HepG2 (cell line): ENCODE measurements around the gene CHRNB2. TPM values are rescaled to one million over a fixed set of nuclear protein-coding genes. Genes with fewer than 3 reads are reported as not detected.

Experiments used
- AHDC1 ChIP-seq: sonication (generic); formaldehyde crosslinking; IDR thresholded peaks from 2 replicates; pipeline ENCODE4 v1.5.1; 2020; ENCODE audit warnings: mild to moderate bottlenecking, missing genetic modification reagents, borderline replicate concordance
- CBFB ChIP-seq: sonication (generic); formaldehyde crosslinking; IDR thresholded peaks from 2 replicates; pipeline ENCODE4 v1.4.0; 2020; ENCODE audit warnings: missing genetic modification reagents
- DDIT3 ChIP-seq: sonication (generic); formaldehyde crosslinking; IDR thresholded peaks from 2 replicates; pipeline ENCODE4 v1.4.0; 2020; ENCODE audit warnings: mild to moderate bottlenecking, missing genetic modification reagents
- ELF3 ChIP-seq: IDR thresholded peaks from 2 replicates; pipeline ENCODE4 v1.6.1; 2016; ENCODE audit warnings: missing genetic modification reagents, missing compliant biosample characterization
- HMG20A ChIP-seq: IDR thresholded peaks from 2 replicates; pipeline ENCODE4 v1.6.1; 2016; ENCODE audit warnings: borderline replicate concordance
- MXD1 ChIP-seq: sonication (generic); formaldehyde crosslinking; IDR thresholded peaks from 2 replicates; pipeline ENCODE4 v1.4.0; 2020; ENCODE audit warnings: mild to moderate bottlenecking, missing genetic modification reagents
- MYPOP ChIP-seq: sonication (generic); formaldehyde crosslinking; IDR thresholded peaks from 2 replicates; pipeline ENCODE4 v1.8.1; 2023; ENCODE audit warnings: mild to moderate bottlenecking, moderate library complexity, missing genetic modification reagents
- PRMT3 ChIP-seq: sonication (generic); formaldehyde crosslinking; IDR thresholded peaks from 2 replicates; pipeline ENCODE4 v1.8.1; 2022; ENCODE audit warnings: low read depth, mild to moderate bottlenecking, moderate library complexity, missing genetic modification reagents, borderline replicate concordance
- SRSF9 ChIP-seq: fragments of 200-400 bp; formaldehyde crosslinking; IDR thresholded peaks from 2 replicates; pipeline ENCODE4 v1.6.1; 2018; ENCODE audit warnings: borderline replicate concordance, mild to moderate bottlenecking, low read depth, low read length; ENCODE audit not compliant: insufficient read depth, poor library complexity, severe bottlenecking
- TBP ChIP-seq: sonication (generic); formaldehyde crosslinking; IDR thresholded peaks from 2 replicates; pipeline ENCODE4 v1.5.0; 2020; ENCODE audit warnings: missing genetic modification reagents
- TBX2 ChIP-seq: sonication (generic); formaldehyde crosslinking; IDR thresholded peaks from 2 replicates; pipeline ENCODE4 v1.5.0; 2020; ENCODE audit warnings: missing genetic modification reagents, mild to moderate bottlenecking, borderline replicate concordance
- ZIK1 ChIP-seq: sonication (generic); formaldehyde crosslinking; IDR thresholded peaks from 2 replicates; pipeline ENCODE4 v1.5.0; 2020; ENCODE audit warnings: mild to moderate bottlenecking, low read depth, missing genetic modification reagents, borderline replicate concordance
- ZNF24 ChIP-seq: fragments of 450-650 bp; IDR thresholded peaks from 2 replicates; pipeline ENCODE4 v1.6.1; 2017; ENCODE audit warnings: antibody characterized with exemption, mild to moderate bottlenecking
- ZNF251 ChIP-seq: sonication (generic); formaldehyde crosslinking; IDR thresholded peaks from 2 replicates; pipeline ENCODE4 v1.9.0; 2021; ENCODE audit warnings: mild to moderate bottlenecking, missing genetic modification reagents
- ZNF780A ChIP-seq: sonication (generic); formaldehyde crosslinking; IDR thresholded peaks from 2 replicates; pipeline ENCODE4 v1.8.0; 2022; ENCODE audit warnings: mild to moderate bottlenecking, missing genetic modification reagents, moderate library complexity
- ZSCAN22 ChIP-seq: sonication (generic); formaldehyde crosslinking; IDR thresholded peaks from 2 replicates; pipeline ENCODE4 v1.4.0; 2020; ENCODE audit warnings: mild to moderate bottlenecking, missing genetic modification reagents
- ZSCAN31 ChIP-seq: sonication (generic); formaldehyde crosslinking; IDR thresholded peaks from 2 replicates; pipeline ENCODE4 v1.5.0; 2020; ENCODE audit warnings: low read depth, mild to moderate bottlenecking, missing genetic modification reagents
- polyA plus RNA-seq, 8 experiments: library from polyadenylated mRNA; depleted of rRNA in 3 of 8; stranded (reverse) in 7 of 8; unstranded in 1 of 8; fragments of >200 nt; fragmentation: Illumina TruSeq in 4 of 8; extraction: Trizol in 4 of 8; gene quantifications; 2 replicates each; pipeline versions ENCODE4 v1.2.1 to v1.2.3, GENCODE V29; 2011 to 2016; ENCODE audit warnings: low read depth in 4 of 8, missing spikeins in 1 of 8, mixed read lengths in 1 of 8; ENCODE audit not compliant: insufficient read depth in 1 of 8
- total RNA-seq, 5 experiments: library from RNA; depleted of rRNA; stranded (reverse); fragments of >200 nt; fragmentation: Illumina TruSeq; extraction: Trizol; gene quantifications; 2 replicates each; pipeline ENCODE4 v1.2.3, GENCODE V29; 2016; ENCODE audit warnings: low read depth in 1 of 5
- TF ChIP-seq, protein P1 (sequence below): sonication (generic); formaldehyde crosslinking; IDR thresholded peaks from 2 replicates; pipeline ENCODE4 v1.5.0; 2020; ENCODE audit warnings: missing genetic modification reagents
- TF ChIP-seq, protein P2 (sequence below): IDR thresholded peaks from 2 replicates; pipeline ENCODE4 v1.6.1; 2016

The CHRNB2 gene
- total and polyA plus RNA-seq, 2 of the 13 experiments (the other 11 are each of a cell fraction or from before 2014, with no cell fraction given), result 0.03 to 0.07 TPM

- TF ChIP-seq ZNF24 (no peak; the same call in 1 of the 2 replicates), ZNF780A (CRISPR knock-in tag) (peak; percentile 99), TBX2 (CRISPR knock-in tag) (peak; percentile 98), PRMT3 (CRISPR knock-in tag) (peak; percentile 99), AHDC1 (CRISPR knock-in tag) (peak; percentile 87), ZIK1 (CRISPR knock-in tag) (peak; percentile 100), ZNF251 (CRISPR knock-in tag) (peak; percentile 95), TBP (CRISPR knock-in tag) (no peak), CBFB (CRISPR knock-in tag) (peak; percentile 70; the same call in 1 of the 2 replicates), DDIT3 (CRISPR knock-in tag) (no peak), ZSCAN22 (CRISPR knock-in tag) (peak; percentile 89), MXD1 (CRISPR knock-in tag) (peak; percentile 97), ZSCAN31 (CRISPR knock-in tag) (peak; percentile 98), HMG20A (CRISPR knock-in tag) (0 out of 2 replicates have a peak, but pooled peaks have one; percentile 19), MYPOP (CRISPR knock-in tag) (peak; percentile 97), SRSF9 (no peak), ELF3 (peak; percentile 77; the same call in 1 of the 2 replicates)
- TF ChIP-seq, protein P1, sequence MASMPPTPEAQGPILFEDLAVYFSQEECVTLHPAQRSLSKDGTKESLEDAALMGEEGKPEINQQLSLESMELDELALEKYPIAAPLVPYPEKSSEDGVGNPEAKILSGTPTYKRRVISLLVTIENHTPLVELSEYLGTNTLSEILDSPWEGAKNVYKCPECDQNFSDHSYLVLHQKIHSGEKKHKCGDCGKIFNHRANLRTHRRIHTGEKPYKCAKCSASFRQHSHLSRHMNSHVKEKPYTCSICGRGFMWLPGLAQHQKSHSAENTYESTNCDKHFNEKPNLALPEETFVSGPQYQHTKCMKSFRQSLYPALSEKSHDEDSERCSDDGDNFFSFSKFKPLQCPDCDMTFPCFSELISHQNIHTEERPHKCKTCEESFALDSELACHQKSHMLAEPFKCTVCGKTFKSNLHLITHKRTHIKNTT (CRISPR knock-in tag), result no peak
- TF ChIP-seq, protein P2, sequence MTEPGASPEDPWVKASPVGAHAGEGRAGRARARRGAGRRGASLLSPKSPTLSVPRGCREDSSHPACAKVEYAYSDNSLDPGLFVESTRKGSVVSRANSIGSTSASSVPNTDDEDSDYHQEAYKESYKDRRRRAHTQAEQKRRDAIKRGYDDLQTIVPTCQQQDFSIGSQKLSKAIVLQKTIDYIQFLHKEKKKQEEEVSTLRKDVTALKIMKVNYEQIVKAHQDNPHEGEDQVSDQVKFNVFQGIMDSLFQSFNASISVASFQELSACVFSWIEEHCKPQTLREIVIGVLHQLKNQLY (CRISPR knock-in tag), result peak; percentile 93
Measured at GRCh38 chr1:154558720-154559465, 8.7 kb upstream of the CHRNB2 start (continued).
